GM19238 (cell line): ENCODE data around the gene ZNF497.
"Not testable (repeated sequence)": the region's sequence is repeated elsewhere in the genome, so short reads cannot be mapped to it uniquely, and the experiment has no call there.

ENCODE experiments used
- DNase-seq: peaks from one replicate; pipeline ENCODE4 v3.0.0; 2011; ENCODE audit warnings: low spot score; ENCODE audit not compliant: insufficient read length

The ZNF497 gene

DNA sequence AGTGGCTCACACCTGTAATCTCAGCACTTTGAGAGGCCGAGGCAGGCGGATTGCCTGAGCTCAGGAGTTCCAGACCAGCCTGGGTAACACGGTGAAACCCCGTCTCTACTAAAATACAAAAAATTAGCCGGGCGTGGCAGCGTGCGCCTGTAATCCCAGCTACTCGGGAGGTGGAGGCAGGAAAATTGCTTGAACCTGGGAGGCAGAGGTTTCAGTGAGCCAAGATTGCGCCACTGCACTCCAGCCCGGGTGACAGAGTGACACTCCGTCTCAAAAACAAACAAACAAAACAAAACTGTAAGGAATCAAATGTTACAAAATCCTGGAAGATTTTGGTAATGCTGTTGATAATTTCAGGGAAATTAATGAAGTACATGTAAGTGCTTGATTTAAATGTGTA lies 14.5 kb downstream of the ZNF497 start:
- DNase-seq: not testable (repeated sequence)

DNA sequence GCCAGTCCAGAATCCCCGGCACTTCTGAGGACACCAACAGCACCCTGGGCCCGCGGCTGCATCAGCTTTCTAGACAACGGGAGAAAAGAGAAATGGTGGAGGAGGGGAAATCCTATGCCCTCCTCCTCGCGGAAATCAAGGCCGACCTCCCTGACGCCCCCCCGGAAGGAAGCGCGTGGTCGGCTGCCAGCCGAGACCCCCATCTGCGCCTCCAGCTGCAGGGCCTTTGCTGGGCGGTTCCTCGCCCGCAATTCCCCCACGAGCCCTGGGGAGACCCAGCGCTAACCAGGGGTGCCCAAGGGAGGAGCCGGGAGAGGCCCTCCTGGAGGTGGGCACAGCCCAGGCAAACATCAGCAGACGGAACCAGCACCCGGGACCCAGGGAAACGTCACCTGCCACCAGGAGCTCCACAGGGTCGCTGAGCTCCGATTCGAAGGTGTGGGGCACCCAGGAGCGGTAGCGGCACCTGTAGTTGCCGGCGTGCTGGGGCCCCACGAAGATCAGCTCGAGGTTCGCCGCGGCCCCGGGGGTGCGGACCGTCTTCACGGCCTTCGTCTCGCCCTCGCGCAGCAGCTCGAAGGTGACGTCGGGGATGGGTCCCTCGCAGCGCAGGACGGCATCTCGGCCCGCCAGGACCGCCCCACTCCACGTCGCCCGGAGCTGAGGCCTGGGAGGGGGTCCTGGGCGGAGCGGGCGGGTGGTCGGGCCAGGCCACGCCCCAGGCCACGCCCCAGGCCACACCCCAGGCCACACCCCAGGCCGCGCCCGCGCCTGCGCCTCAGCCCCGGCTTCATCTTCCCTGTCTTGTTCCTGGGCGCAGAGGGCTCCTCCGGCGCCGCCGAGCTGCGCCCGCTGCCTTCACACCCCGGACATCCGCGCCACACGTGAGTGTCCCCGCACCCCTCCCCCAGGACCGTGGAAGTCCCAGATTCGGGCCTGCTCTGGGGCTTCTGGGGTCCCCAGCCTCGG lies 15.3 kb downstream of the ZNF497 start:
- peak; percentile 92 for DNase-seq

DNA sequence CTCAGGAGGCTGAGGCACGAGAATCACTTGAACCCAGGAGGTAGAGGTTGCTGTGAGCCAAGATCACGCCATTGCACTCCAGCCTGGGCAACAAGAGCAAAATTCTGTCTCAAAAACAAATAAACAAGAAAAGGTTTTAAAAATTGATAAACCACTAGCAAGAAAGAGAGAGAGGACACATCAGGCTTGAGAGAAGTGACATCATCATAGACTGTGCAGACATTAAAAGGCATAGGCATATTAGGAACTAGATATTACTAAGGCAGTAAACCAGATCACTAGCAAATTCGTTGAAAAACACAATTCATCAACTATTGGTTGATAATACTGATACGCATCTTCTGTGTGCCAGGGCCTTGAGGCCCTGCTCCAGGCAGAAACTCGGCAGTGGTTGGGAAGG lies 17.0 kb downstream of the ZNF497 start:
- DNase-seq: no peak

DNA sequence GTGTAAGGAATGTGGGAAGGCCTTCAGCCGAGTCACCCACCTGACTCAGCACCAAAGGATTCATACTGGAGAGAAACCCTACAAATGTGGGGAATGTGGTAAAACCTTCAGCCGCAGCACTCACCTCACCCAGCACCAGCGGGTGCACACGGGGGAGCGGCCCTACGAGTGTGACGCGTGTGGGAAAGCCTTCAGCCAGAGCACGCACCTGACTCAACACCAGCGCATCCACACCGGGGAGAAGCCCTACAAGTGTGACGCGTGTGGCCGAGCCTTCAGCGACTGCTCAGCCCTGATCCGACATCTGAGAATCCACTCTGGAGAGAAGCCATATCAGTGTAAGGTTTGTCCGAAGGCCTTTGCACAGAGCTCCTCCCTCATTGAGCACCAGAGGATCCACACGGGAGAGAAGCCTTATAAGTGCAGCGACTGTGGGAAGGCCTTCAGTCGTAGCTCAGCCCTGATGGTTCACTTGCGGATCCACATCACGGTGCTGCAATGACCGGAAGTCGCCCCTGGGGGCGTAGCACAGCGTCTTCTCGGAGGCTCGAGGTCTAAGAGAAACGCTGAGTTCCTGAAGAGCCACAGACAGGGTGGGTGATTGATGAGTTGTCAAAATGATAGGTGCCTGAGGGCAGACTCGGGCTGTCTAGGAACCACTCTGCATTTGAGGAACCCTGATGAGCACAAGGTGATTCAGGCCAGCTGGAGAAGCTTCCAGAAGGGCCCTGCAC lies 23.6 kb downstream of the ZNF497 start:
- DNase-seq: no peak

DNA sequence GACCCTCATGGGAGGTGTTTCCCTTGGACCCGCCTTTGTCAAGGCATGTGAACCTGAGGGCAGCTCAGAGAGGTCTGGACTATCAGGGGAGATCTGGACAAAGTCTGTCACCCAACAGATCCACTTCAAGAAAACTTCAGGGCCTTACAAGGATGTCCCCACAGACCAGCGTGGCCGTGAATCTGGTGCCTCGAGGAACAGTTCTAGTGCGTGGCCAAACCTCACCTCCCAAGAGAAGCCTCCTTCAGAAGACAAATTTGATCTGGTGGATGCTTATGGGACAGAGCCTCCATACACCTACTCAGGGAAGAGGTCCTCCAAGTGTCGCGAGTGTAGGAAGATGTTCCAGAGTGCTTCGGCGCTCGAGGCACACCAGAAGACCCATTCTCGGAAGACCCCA lies 24.2 kb downstream of the ZNF497 start:
- DNase-seq: no peak

DNA sequence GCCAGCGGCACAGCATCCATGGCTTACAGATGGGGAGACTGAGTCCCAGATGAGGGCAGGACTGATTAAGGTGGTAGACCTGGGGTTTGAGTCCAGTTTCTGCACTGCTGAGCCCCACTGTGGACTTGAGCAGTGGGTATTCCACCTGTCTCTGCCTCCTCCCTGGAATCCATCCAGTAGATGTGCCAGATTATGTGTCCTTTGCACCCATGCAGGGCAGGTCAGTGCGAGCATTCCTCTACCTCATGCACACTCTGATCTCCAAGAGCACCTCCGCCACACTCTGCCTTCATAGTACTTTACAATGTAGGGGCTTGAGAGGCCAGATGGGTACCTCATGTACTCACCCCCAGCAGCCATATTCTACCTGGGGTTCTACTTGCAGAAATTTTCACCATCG lies 25.7 kb downstream of the ZNF497 start:
- DNase-seq: no peak

DNA sequence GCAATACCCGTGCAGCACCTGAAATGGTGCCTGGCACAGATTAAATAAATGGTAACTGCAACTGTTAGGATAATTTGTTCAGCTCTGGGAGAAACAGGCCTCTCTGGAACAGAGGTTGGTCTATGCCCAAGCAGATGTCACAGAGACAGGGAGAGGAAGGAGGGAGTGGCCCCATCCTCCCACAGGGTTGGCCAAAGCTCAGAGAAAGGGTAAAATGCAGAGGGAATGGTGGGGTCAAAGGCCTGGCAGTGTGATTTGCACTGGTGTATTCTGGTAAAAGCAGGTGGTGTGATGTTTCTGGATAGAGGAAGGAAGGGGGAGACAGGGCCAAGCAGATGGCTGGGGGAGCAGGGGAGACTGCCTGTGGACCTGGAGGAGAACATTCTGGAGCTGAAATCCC lies 26.3 kb downstream of the ZNF497 start:
- DNase-seq: no peak

DNA sequence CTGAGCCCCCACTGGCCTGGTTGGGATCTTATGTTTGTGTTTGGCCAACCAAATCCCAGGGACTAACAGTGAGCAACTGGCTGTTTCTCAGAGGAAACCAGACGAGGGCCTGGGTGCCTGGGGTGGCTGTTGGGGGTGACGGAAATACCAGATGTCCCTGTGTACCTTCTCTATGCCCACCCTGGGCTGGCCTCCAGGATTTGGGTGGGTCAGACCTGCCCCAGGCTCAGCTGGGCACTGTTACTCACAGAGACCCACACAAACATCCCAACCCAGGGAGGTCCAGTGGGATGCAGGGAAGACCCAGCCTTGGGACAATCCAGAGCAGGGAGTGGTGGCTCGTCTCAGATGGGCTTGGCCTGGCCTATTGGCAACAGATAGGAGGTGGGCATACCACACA lies 26.9 kb downstream of the ZNF497 start:
- no peak for DNase-seq

DNA sequence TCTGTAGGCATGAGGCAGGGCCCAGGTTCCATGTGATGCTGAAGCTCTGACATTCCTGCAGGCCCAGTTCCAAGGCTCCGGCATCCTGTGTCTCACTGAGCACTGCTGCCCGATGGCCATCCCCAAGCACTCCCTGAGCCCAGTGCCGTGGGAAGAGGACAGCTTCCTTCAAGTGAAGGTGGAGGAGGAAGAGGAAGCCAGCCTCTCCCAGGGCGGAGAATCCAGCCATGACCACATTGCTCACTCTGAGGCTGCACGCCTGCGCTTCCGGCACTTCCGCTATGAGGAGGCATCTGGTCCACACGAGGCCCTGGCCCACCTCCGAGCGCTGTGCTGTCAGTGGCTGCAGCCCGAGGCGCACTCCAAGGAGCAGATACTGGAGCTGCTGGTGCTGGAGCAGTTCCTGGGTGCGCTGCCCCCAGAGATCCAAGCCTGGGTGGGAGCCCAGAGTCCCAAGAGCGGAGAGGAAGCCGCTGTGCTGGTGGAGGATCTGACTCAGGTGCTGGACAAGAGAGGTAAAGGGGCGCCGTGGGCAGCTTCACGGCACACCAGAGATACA lies 27.8 kb downstream of the ZNF497 start:
- DNase-seq: no peak

DNA sequence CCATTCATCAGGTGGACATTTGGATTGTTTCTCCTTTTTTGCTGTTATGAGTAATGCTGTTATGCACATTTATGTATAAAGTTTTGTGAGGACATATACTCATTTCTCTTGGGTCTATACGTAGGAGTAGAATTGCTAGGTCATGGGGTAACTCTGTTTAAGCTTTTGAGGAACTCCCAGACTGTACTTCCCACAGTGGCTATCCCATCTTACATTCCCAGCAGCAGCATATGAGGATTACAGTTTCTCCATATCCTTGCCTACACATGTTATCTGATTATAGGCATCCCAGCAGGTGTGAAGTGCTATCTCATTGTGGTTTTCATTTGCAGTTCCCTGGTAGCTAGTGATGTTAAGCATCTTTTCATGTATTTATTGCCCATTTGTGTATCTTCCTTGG lies 29.9 kb downstream of the ZNF497 start:
- no peak for DNase-seq

DNA sequence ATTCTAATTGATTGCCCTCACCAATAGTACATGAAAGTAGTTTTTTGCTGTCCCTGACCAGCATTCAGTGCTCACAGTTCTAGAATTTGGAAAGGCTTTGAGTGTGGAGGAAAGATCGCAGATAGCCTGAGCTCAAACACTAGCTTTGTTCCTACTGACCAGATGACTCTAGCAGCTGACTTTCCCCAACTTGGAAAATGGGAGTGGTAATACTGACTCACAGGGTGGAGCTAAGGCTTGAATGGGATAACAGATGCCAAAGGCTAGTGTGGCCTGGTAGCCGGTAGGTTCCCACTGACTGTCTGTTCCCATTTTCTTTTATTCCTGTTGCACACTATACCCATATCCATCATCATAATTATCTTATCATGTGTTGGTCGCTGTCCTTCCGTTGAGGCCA lies 32.1 kb downstream of the ZNF497 start:
- no peak for DNase-seq

DNA sequence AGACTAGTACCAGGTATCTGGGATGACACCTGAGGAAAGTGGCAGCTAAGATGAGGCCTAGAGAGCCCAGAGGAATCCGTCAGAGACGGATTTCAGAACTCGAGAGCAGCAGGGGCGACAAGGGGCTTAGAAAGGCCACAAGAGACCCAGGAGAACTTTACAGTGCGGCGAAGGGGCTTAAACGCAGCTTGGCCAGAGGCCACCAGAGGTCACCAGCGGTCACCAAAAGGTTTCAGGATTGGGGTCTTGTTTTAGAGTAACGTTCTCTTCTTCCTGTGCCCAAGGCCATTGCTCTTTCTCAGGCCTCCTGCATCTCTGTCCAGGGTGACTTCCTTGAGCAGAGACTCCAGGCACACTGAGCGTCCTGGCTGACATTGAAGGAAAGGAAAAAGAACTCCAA lies 33.6 kb downstream of the ZNF497 start:
- no peak for DNase-seq

DNA sequence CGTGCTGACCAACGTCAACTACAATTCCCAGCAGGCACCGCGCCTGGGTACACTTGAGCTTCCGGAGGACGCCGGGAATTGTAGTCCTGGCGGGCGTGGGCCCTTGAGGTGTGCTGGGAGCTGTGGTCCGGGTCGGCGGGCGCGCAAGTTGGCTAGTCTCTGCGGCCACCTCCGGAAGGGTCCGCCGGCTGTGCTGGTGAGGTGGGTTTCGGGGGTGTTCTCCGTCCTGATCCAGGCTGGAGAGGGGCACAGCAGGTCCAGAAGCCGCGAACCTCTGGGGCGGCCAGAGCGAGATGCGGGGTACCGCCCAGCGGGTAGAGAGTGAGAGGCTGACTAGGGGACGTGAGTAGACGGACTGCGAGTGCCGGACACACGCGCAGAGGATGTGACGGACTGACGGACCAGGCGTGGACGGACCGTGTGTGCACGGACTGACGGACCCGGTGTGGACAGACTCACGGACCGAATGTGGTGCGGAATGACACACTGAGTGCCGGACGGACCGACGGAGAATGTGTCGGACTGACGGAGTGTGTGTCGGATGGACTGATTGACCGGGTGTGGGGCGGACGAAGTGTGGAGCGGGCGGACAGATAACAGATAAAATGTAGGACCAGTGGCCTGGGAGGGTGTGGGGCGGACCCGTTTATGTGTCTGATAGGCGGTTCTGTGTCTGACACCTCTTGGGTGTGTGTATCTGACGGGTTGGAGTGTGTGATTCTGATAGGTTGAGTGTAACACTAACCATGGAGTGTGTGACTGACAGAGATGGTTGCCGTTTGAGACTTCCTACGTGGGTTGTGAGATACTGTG lies 35.4 kb downstream of the ZNF497 start, which contains the start of gene ZSCAN22:
TSS of gene ZSCAN22 (plus strand) at position 81 of the 813 bp plus-strand sequence. CDS start 7,809 bp downstream, outside the sequence.
- DNase-seq: peak; percentile 95

DNA sequence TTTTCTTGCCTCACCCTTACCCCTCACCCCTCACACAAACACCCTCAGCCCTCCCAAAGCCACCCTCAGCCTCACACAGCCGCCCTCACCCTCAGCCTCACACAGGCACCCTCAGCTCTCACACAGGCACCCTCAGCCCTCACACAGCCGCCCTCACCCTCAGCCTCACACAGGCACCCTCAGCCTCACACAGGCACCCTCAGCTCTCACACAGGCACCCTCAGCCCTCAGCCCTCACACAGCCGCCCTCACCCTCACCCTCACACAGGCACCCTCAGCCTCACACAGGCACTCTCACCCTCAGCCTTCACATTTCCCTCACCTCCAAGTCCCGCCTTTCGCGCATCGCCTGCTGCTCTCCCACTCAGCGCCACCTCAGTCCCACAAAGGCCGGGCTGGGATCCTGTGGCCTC lies 36.0 kb downstream of the ZNF497 start:
- no peak for DNase-seq

DNA sequence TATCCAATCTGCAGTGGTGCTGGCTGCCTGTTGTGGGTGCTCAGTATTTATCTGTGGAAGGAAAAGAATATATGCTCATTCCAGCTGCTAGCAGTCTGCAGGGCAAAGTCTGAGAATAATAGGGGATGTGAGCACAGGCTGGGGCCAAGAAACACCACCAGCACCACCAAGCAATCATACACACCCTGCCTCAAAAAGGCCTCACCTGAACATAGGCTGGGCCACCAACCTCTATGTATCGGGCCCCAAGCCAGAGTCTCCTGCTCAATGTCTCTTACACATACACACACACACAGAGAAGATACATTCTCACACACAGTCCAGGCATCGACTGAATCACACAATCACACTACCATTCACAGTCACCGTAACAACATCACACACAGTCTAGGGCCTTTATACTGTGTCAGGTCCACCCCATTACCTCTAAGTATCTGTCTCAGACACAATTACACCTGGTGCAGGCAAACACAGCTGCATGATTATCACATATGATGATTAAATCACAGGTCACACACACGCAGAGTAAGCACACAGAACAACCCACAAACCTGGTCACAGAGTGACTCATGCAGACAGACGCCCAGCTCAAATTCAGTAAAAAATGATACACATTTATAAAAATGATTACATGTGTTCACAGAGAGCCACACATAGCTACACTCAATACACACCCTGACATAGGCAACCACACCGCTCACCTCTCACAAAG lies 37.1 kb downstream of the ZNF497 start:
- no peak for DNase-seq

DNA sequence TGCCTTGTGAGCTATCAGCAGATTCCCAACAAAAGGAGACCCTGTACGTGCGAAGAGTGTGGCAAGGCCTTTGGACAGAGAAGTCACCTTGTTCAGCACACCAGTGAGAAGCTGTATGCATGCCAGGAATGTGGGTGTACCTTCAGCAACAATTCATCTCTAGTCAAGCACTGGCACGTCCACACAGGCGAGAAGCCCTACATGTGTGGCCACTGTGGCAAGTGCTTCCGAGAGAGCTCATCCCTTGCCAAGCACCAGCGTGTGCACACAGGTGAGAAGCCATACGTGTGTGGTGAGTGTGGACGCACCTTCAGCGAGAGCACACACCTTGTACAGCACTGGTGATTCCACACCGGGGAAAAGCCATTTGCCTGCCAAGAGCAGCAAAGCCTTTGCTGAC lies 43.3 kb downstream of the ZNF497 start:
- no peak for DNase-seq

DNA sequence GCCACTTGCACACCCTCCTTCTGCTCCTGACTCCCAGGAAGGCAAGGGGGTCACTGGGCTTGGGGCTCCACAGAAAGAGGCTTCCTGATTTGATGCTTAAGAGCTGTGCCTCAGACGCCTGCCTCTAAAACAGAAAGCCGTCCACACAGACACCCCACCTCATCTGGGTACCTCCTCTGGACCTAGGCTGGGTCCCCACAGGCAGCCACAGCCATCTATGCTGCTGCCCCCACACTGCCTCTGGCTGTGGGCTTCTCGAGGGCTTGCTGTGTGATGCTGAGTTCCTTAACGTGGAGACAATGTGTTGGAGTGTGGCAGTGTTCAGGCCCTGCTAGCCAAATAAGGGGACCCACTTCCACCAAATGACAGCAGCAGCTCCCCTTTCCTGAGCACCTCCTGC lies 44.3 kb downstream of the ZNF497 start:
- DNase-seq: no peak

DNA sequence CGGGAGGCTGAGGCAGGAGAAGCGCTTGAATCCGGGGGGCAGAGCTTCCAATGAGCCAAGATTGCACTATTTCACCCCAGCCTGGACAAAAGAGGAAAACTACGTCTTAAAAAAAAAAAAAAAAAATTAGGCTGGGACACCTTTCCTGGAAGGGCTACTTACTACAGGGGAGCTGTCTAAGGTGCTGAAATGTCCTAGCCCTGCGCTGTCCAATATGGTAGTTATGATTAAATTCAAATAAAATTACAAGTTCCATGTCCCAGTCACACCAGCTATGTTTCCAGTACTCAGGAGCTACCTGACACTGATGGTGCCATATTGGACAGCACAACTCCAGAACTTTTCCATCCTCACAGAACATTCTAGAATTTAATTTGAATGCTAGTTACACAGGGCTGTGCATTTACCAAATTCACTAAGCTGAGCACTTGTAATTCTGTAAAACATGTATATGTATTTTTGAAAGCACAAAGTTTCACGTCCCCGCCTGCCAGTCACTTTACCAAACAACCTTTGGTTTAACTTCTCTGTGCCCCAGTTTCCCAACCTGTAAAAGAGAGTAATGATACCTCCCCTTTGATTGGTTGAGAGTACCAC lies 45.0 kb downstream of the ZNF497 start:
- DNase-seq: no peak

DNA sequence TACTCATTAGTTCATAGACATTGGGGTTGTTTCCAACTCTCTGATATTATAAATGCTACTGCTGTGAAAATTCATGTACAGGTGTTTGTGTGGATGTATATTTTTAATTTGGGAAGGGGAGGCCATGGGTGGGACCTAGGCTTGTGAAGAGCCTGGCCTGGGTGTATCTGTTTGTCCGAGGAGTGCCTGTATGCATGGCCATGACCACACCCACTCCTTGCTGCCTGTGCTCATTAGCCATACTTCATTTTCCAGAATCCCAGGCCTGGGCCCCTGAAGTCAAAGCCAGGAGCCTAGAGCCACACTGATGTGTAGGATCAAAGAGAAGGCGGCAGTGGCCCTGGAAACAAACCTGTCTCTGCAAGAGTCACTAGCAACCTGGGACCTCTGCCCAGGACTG lies 47.0 kb downstream of the ZNF497 start:
- no peak for DNase-seq

DNA sequence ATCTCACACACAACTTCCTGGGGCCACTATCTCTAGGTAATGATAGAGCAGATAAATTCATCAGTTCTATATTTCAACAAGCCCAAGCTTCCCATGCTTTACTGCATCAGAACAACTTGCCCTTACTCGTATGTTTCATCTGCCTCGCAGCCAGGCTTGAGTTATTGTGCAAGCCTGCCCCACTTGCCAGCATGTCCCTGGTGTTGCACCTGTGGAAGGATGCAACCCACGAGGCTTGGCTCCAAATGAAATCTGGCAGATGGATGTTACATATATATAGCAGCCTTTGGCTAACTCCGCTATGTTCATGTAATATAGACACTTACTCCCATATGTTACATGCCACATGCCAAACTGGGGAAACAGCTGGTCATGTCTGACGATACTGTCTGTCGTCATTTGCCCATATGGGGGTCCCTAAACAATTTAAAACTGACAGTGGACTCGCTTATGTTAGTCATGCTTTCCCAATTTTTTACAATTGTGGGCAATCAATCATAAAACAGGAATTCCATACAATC lies 51.1 kb downstream of the ZNF497 start:
- DNase-seq: no peak
